Stimulated activated CD4-positive, alpha-beta T cell treated with anti-CD3 and anti-CD28 coated beads, Interleukin-4, amount 100 ng/mL, for 48 hours (primary cell): ENCODE data around the gene COL20A1.

Source experiments
- DNase-seq, 2 donors: peaks; one replicate each; pipeline ENCODE4 v3.0.0-alpha.2; 2020; ENCODE audit warnings: low read depth in 2 of 2

Gene COL20A1

GRCh38 chr20:63361519-63362435, 68.8 kb downstream of the COL20A1 start:
- DNase-seq = no peak

GRCh38 chr20:63362436-63363009, 69.5 kb downstream of the COL20A1 start:
- DNase-seq = no peak

- no peak for DNase-seq
Measured at GRCh38 chr20:63363013-63363957, 70.3 kb downstream of the COL20A1 start.

- no peak for DNase-seq
Measured at GRCh38 chr20:63363981-63364561, 71.1 kb downstream of the COL20A1 start.

- DNase-seq = no peak
Measured at GRCh38 chr20:63364801-63365585, 72.0 kb downstream of the COL20A1 start.

GRCh38 chr20:63365601-63366389, 72.8 kb downstream of the COL20A1 start:
- DNase-seq = no peak

GRCh38 chr20:63366390-63367365, 73.7 kb downstream of the COL20A1 start:
- no peak for DNase-seq

- no peak for DNase-seq
Measured at GRCh38 chr20:63367446-63368055, 74.6 kb downstream of the COL20A1 start.

- no peak for DNase-seq
Measured at GRCh38 chr20:63368151-63368550, 75.2 kb downstream of the COL20A1 start.

GRCh38 chr20:63369024-63369530, 76.1 kb downstream of the COL20A1 start:
- no peak for DNase-seq

GRCh38 chr20:63369724-63370617, 77.0 kb downstream of the COL20A1 start:
- DNase-seq = no peak

- no peak for DNase-seq
Measured at GRCh38 chr20:63370618-63371187, 77.7 kb downstream of the COL20A1 start.

GRCh38 chr20:63371291-63371865, 78.4 kb downstream of the COL20A1 start:
- no peak for DNase-seq

GRCh38 chr20:63372971-63373885, 80.2 kb downstream of the COL20A1 start:
- DNase-seq = no peak

GRCh38 chr20:63373996-63374395, 81.0 kb downstream of the COL20A1 start:
- DNase-seq = no peak
